Cortex of kidney (tissue), 1 donor: ENCODE data around the gene STT3B.
"Not testable (repeated sequence)": the region's sequence is repeated elsewhere in the genome, so short reads cannot be mapped to it uniquely, and the experiment has no call there.

Experiments
- DNase-seq: peaks from one replicate; lab custom pipeline; 2025; lab: John Stamatoyannopoulos, UW

Gene STT3B

GRCh38 chr3:31605333-31605732 lies 72.6 kb downstream of the STT3B start:
- not testable (repeated sequence) for DNase-seq

GRCh38 chr3:31606453-31606852 lies 73.7 kb downstream of the STT3B start:
- no peak for DNase-seq

GRCh38 chr3:31610700-31611275 lies 78.1 kb downstream of the STT3B start:
- DNase-seq, result no peak

- DNase-seq, result no peak
Measured at GRCh38 chr3:31613177-31613576, 80.5 kb downstream of the STT3B start.

- DNase-seq, result no peak
Measured at GRCh38 chr3:31613654-31614053, 80.9 kb downstream of the STT3B start.

GRCh38 chr3:31614162-31614921 lies 81.6 kb downstream of the STT3B start:
- no peak for DNase-seq

- no peak for DNase-seq
Measured at GRCh38 chr3:31615071-31615875, 82.5 kb downstream of the STT3B start.

- DNase-seq, result no peak
Measured at GRCh38 chr3:31616711-31617110, 84.0 kb downstream of the STT3B start.

GRCh38 chr3:31620656-31621055 lies 87.9 kb downstream of the STT3B start:
- DNase-seq, result no peak

GRCh38 chr3:31621314-31621713 lies 88.6 kb downstream of the STT3B start:
- no peak for DNase-seq

GRCh38 chr3:31622636-31623288 lies 90.0 kb downstream of the STT3B start:
- no peak for DNase-seq

GRCh38 chr3:31624083-31624709 lies 91.5 kb downstream of the STT3B start:
- DNase-seq, result no peak

- no peak for DNase-seq
Measured at GRCh38 chr3:31625358-31625757, 92.6 kb downstream of the STT3B start.

GRCh38 chr3:31629054-31629453 lies 96.3 kb downstream of the STT3B start:
- no peak for DNase-seq

GRCh38 chr3:31634476-31634875 lies 101.8 kb downstream of the STT3B start:
- no peak for DNase-seq

GRCh38 chr3:31635545-31635944 lies 102.8 kb downstream of the STT3B start:
- DNase-seq, result no peak

GRCh38 chr3:31636049-31636448 lies 103.3 kb downstream of the STT3B start:
- DNase-seq, result no peak

- no peak for DNase-seq
Measured at GRCh38 chr3:31636694-31637442, 104.1 kb downstream of the STT3B start.

- DNase-seq, result no peak
Measured at GRCh38 chr3:31639828-31640227, 107.1 kb downstream of the STT3B start.

GRCh38 chr3:31645256-31645655 lies 112.5 kb downstream of the STT3B start:
- no peak for DNase-seq

GRCh38 chr3:31648286-31648968 lies 115.7 kb downstream of the STT3B start:
- no peak for DNase-seq
